ENCODE results near the gene S100A3.

The S100A3 gene

DNA sequence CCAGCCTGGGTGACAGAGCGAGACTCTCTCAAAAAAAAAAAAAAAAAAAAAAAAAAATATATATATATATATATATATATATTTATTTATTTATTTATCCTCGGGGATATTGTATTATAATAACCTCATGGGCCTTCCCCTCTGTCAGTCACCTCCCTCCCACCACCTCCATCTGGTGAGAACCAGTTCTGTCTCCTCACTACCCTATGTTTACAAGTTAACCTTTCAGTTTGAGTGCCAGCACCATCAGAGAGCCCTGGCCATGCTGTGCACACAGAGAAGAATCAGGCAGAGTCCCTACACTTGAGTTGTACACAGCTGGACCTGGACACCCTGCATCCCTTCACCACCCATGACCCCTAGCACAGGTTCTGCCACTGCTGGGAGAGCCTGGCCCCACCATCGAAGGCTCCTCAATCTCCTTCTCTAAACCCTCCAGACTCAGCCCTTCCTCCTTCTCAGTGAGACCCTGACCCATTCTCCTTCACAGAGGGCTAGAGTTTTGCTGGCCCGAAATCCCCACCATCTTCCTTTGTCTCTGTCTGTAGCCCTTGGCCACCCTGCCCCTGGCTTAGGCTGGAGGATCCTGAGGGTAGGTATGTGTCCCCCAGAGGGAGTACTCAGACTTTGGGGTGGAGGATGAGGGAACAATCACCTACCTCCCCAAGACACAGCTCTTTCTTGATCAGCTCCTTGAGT, 9.5 kb downstream of the S100A3 start:
- intact Hi-C loops (cut with DNase I): no loop called here

DNA sequence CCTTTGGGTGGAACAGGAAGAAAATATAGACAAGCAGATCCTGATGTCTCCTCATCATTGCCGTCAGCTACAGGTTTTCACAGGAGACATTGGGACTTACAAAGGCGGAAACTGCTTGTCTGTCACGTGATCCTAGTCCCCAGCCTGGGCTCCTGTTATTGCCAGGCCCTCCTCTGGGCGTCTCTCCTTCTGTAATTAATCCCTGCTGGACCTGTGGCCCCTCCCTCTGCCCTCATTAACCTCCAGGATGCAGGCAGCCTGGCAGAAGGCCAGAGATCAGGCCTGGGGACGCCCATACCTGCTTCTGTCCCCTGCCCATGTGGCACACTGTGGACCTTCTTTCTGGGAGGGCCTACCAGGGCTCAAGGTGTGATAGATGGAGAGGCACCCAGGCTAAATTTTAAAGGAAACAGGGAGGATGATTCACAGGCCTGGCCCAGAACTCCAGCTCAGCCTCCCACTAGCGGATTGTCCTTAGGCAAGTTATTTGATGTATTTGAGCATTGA, 10.7 kb downstream of the S100A3 start:
- intact Hi-C loops (cut with DNase I): no loop called here
- no peak for DNase-seq

More for the DNA sequence above, 9.5 kb downstream of the S100A3 start:
- no peak for DNase-seq

DNA sequence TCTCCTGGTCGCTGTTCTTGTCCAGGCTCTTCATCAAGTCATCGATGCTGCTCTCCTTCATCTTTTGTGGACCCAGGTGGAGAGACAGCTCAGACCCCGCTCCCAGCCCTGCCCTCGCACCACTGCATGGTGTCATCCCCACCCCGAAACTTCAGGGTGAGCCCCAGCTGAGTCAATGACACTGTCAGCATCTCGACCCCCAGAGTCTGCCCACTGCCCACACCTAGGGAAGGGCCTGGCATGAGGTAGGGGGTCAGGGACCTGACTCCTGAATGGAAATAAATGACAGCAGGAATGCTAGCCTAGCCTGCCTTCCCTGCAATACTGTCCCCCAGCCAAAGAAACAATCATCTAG, 11.7 kb downstream of the S100A3 start:
- DNase-seq: no peak
- intact Hi-C loops (cut with DNase I): no loop called here

DNA sequence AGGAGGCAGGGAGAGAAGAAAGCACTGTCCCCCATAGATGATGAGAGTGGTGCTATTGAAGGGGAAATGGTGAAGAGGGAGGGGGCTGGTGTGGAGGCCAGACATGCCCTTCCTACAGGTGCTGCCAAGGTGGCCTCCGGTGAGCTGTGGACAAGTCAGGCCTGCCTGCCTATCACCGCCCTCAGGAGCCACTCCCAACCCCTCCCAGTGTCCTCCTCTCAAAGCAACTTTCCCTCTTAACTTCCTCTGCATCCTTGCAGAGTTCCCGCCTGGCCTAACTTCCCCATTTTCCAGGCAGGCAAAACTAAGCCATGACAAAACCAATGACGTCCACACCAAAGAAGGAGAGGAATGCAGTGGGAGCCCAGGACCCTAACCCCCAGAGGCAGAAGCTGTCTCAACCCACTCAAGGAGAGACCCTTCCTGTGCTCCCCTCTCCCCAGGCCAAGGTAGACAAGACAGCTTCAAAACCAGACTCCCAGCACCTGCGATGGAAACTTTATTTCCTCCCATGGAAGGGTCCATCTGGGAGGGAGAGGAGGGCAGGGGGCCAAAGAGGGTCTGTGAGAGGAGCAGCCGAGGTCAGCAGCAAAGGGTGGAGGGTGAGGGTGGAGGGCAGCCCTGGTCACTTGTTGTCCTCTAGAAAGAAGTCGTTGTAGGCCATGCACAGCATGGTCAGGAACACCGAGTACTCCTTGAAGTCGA, 12.2 kb downstream of the S100A3 start:
- no peak for DNase-seq

DNA sequence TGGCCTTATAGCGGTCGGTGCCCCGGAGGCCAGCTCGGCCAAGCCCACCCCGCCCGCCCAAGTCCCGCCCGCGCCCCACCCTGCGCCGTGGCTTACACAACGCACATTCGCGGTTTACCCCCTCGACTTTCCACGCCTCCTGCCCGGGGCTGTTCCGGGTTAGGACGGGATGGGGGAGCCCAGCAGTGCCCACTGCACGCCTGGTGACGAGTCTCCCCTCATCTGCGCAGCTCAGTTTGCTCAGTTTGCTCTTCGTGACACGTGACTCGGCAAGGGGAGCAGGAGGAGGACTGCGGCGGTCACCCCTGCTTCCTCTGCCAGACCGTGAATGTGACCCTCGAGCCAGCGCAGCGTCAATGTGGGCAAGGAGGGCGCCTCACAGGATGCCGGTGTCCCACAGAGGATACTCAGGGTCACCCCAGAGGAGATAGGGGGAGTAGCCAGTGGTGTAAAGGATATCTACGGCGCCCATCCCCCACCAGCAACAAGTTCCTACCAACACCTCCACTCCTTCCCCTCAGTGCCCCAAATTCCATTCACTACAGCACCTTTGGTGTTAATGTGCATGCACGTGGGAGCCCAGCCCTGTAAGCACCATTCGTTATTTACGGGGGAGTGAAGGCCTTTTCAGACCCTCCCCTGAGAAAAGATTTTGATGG, 12.9 kb downstream of the S100A3 start:
- intact Hi-C loops (cut with DNase I): no loop called here
- peak; percentile 34 to 84 (median 68) for DNase-seq

More for the DNA sequence above, 12.2 kb downstream of the S100A3 start:
- intact Hi-C loops (cut with DNase I): no loop called here

DNA sequence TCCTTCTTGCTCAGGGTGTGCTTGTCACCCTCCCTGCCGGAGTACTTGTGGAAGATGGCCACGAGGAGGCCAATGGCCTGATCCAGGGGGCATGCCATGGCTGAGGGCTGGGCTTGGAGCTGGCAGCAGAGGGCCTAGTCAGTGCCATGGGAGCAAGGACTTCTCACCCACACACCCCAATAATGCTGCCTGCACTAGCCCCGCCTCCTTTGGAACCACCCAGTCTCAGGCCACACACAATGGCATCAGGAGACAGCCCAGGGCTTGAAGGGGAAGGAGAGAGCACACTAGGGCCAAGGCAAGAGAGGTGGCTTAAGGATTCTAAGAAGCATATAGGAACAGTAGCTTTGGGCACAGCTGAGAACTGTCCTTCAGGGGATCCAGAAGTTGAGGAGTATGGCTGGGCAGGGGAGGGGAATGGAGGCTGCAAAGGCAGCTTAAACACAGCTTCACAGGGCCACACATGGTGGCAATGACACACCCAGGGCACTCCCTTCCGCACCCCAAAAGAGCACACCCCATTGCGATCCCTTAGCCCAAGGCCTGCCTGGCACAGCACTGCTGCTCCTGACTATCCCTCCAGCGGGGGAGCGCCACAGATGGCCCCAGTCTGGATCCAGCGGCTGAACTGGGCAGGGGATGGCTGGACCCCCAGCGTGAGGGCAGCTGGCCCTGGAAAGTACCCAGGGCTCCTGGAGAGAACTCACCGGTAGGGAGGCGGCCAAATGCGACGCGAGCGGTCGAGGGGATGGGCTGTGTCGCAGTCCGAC, 13.6 kb downstream of the S100A3 start, which contains the start of gene S100A6:
S100A6 (minus strand) TSS at position 750 of the 770 bp plus-strand sequence; CDS start at position 98, 652 bp downstream.
- intact Hi-C loops (cut with DNase I): no loop called here
- DNase-seq: peak in 25 of 42 donors; percentile 9 to 64 (median 35)

DNA sequence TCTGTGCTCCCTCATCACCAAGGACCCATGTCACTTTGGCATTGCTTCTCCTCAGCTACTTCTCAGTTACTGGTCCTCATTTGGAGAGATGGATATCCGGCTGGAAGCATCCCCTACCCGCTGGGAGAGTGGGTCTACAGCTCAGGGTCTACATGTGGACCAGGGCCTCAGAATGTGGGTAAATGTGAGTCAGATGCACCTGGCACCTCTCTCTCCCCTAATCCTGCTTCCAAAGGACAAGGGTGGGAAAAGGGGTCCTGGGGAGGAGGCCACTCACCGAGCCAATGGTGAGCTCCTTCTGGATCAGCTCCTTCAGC, 14.2 kb downstream of the S100A3 start:
- DNase-seq: no peak
- intact Hi-C loops (cut with DNase I): no loop called here

DNA sequence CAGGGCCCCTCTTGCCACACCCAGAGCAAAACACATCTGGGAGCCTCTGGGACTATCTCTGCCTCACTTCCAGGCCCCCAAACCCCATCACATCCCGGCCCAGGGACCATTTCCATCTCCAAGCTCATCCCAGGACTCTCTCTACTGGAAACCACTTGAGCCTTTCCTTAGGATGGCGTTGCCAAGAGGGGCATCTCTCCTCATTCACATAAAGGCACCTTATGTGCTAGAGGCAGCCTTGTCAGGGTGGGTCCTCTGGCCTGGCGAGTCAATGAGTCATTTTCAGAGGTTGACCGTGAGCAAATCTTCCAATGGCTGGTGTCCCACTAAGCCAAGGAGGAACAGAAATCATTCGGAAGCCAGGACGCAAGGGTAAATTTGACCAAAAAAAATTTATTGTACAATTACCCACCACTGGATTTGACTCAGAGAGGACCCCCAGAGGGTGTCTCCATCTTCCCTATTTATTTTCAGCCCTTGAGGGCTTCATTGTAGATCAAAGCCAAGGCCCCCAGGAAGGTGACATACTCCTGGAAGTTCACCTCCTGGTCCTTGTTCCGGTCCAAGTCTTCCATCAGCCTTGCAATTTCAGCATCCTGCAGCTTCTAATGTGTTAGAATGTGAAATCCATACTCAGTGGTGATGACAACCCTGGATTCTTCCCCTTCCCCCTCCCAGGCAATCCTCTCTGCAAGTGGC, 14.7 kb downstream of the S100A3 start:
- intact Hi-C loops (cut with DNase I): no loop called here

DNA sequence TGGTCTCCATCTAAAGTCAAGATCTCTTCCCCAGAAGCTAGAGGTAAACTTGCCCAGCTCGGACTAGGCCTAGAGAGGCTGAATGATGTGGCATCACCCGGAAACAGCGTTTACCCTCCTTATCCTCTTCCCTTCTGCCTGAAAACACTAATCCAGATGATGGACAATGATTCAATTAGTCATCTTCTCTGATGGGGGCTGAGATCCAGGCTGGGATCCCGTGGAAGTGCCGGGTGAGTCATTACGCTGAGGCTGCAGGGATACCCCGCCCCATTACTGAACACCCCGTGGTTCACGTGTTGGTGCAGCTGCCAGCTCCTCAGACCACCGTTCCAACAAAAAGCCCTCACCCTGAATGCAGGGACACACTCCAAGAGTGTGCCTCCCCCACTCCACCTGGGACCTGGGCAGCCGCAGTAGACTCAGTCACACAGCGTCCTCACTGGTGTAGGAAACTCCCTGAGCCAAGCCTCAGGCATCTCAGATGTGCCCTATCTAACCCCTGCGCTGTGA, 15.3 kb downstream of the S100A3 start:
- intact Hi-C loops (cut with DNase I): no loop called here
- DNase-seq: peak in 9 of 42 donors; percentile 18 to 69 (median 41)

More for the DNA sequence above, 14.7 kb downstream of the S100A3 start:
- DNase-seq: no peak

DNA sequence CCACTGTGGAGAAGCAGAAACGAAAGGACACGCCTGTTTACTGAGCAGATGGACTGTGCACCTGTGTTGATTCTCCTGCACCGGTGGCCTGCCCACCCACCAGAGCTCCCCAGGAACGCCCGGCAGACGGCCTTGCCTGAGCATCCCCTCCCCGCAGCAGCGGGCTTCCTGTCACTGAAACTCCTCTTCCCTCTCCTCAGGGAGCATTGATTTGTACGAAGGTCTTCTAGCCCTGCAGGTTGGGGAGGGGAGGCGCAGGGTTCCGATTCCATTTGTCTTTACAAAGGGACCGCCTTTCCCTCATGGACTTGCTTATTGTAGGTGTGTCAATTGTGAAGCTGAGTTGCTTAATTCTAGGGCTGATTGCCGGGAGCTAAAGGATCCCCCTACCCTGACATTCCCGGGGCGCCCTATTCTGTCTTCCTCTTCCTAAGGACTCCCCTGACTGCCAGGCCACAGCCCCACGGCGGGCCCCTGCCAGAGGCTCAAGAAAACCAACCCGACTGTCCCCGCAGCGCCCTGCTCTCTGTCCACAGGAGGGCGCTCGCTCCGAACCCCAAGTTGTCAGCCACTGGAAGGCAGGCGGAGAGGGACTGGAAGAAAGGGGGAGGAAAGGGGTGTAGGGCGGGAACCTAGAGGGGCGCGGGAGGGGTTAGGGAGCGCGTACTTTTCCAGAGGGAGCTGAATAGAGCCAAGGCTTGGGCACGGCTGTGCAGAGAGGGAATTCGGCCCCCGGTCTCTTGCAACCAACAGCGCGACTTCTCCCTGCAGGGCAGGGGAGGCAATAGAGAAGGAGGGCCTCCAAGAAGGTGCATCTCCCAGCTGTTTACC, 16.1 kb downstream of the S100A3 start:
- DNase-seq: peak; percentile 61 to 91 (median 81)
- intact Hi-C loops (cut with DNase I): no loop called here

DNA sequence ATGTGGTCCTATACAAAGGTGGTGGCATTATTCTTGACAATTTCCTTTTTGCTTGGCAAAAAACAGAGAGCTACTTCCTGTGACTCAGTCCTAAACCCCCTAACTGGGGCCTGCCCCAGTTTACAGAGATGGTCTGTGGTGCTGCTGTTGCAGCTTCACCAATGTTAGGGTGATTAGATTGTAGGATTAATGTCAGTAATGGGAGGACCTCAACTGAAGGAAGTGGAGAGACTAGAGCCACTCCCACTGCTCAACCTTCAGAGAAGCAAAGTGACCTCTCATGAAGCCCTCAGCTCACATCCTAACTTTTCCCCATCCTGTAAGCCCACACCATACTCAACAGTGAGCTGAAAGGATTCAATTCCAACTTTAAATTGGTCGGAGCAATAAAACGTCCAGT, 16.9 kb downstream of the S100A3 start:
- no peak for DNase-seq
- intact Hi-C loops (cut with DNase I): no loop called here

DNA sequence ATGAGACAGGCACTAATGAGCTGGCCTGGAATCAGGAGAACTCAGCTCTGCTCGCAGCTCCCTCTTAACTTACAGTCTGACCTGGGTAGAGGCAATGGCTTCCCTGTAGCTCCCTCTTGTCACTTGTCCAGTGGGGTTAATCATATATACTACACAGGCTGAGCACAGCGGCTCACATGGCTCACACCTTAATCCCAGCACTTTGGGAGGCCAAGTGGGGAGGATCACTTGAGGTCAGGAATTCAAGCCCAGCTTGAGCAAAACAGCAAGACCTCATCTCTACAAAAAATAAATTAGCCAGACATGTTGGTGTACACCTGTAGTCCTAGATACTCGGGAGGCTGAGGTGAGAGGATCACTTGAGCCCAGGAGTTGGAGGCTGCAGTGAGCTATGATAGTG, 17.4 kb downstream of the S100A3 start:
- intact Hi-C loops (cut with DNase I): no loop called here
- no peak for DNase-seq

DNA sequence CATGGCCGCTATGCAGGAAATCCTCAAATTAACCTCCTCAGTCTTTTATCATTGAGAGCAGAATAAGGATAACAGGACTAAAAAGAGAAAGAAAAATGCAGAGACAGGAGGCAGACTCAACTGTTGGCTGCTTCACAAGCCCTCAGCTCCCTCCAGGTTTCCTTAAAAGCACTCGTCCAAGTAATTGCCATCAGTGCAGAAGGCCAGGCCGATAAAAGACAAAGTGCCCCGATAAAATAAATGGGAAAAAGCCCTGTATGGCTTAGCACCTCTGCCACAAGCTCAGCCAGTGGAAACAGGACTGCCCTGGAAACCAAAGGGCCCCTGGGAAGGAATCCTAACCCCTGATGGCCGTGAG, 21.4 kb downstream of the S100A3 start:
- no peak for DNase-seq
- intact Hi-C loops (cut with DNase I): no loop called here

DNA sequence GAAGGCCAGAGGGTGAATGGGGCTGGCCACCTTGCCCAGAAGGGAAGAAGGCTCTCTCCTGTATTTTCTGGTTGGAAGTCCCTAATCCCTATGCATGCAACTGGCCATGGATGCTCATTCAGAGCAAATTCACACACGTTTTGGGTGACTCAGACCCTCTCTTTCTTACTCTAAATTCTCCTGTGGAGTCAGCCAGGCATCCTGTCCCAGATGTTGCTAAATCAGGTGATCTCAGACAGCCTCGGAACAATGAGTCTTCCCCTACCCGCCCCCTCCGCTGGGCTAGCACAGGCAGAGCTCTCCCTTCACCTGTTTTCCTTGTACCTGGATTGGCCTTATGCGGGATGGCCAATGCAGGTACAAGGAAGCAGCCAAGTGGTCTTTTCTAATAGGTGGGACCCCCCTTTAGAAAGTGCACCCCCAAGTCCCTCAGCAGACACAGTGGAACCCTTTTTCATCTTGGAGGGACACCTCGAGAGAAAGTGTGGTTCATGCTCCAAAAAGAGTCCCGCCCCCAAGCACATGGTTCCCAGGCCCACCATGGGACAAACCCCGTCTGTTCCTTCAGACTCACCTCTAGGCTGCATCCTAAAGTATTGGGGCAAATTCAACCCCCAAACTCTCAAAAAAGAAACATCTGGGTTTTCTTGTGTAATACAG, 21.9 kb downstream of the S100A3 start:
- DNase-seq: no peak
- intact Hi-C loops (cut with DNase I): no loop called here

DNA sequence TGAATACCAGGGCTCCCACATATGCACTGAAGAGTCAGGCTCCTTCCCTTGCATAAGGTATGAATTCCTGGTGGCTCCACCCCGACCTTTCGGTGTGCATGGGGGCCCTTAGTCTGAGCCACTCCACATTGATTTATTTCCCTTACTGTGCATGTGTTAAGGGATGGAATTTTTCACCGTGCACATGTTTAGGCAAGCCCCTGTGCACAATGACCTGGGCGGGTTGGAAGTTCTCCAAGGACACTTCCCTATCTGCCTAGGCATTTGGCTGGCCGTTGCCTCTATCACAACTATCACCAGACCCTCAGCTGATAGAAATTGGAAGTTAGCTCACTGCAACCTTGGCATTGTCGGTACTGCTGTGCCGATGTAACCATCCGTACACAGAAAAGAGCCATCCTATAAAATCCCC, 22.9 kb downstream of the S100A3 start:
- DNase-seq: no peak
- intact Hi-C loops (cut with DNase I): no loop called here

DNA sequence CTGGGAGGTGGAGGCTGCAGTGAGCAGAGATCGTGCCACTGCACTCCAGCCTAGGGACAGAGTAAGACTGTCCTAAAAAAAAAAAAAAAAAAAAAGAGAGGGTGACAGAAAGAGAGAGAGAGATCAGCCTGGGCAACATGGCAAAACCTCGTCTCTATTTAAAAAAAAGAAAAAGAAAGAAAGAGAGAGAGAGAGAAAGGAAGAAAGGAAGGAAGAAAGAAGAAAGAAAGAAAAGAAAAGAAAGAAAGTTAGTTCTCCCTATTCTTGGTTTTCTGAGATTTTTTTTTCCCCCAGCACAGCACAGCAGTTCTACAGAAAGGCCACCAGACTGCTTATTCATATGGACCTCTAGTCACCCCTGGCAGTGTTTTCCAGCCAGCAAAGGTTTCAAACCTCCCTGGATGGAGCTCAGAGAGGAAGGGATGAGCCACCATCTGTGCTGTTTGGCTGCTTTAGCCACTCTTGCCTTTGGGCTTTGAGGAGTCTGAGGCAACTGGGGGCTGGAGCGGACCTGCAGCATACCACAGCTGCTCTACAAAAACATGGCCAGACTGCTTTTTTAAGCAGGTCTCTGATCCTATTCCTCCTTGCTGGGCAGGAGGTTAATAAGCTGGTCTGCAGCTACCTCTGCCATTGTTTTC, 23.9 kb downstream of the S100A3 start:
- intact Hi-C loops (cut with DNase I): no loop called here
- no peak for DNase-seq

All from head of caudate nucleus (tissue), 42 donors.